RWPE1 (cell line): Measurements from ENCODE around the gene C1orf74.

Source experiments
- CTCF ChIA-PET: fragments of 350-600 bp; sonication (Branson Sonifier 250); formaldehyde crosslinking; extraction: SDS; loops from one replicate; lab custom pipeline; 2021; lab: Yijun Ruan, JAX
- POLR2A ChIA-PET: fragments of 400-600 bp; formaldehyde crosslinking; extraction: SDS; loops from one replicate; lab custom pipeline; 2020; ENCODE audit warnings: antibody characterized with exemption; ENCODE audit not compliant: low non-redundant PET; lab: Yijun Ruan, JAX
- DNase-seq: peaks from one replicate; pipeline ENCODE4 v3.0.0; 2012; ENCODE audit warnings: low spot score
- H3K27ac ChIP-seq: fragments of 450-650 bp; 2 replicates; pipeline ENCODE4 v1.5.1; 2017
- CTCF ChIP-seq: fragments of 450-650 bp; conservative IDR thresholded peaks from 2 replicates; pipeline ENCODE4 v1.5.1; 2017; ENCODE audit warnings: low read depth, mild to moderate bottlenecking

C1orf74 gene

GRCh38 chr1:209784265-209785169 is at the start of gene C1orf74:
TSS of gene C1orf74 (minus strand) at chr1:209784559. CDS start at chr1:209783634, 925 bp downstream.
- ChIA-PET POLR2A (interaction anchor here (0.5 to 0.6 kb wide), 2 partner anchors 21 to 184 kb away, joined by 3 read pairs; partner anchors contain the start of gene IRF6), CTCF (interaction anchor here (0.7 to 1.1 kb wide), 2 partner anchors 36 to 66 kb away, joined by 3 read pairs; no protein-coding TSS in a partner anchor)
- TF ChIP-seq CTCF, result no peak
- peak; percentile 99 for DNase-seq
- H3K27ac ChIP-seq, result peak within 1 kb of the TSS; percentile 78

- H3K27ac ChIP-seq, result no peak overlapping the region
- ChIA-PET CTCF (no interaction called here), POLR2A (no interaction called here)
- no peak for TF ChIP-seq CTCF
- DNase-seq, result no peak
Measured at GRCh38 chr1:209831615-209832014, 47.3 kb upstream of the C1orf74 start.

- CTCF ChIA-PET, result no interaction called here
- no peak for TF ChIP-seq CTCF
- H3K27ac ChIP-seq, result no peak overlapping the region
- no peak for DNase-seq
- POLR2A ChIA-PET, result no interaction called here
Measured at GRCh38 chr1:209830722-209831121, 46.4 kb upstream of the C1orf74 start.

GRCh38 chr1:209829716-209830115 is 45.4 kb upstream of the C1orf74 start:
- CTCF ChIA-PET, result no interaction called here
- no peak for DNase-seq

GRCh38 chr1:209827384-209828262 is 43.3 kb upstream of the C1orf74 start, which contains the start of gene UTP25:
TSS of gene UTP25 (plus strand) at chr1:209827972. CDS start at chr1:209828064, 92 bp downstream.
- peak within 1 kb of the TSS; percentile 72 for H3K27ac ChIP-seq
- DNase-seq, result peak; percentile 83
- peak; percentile 79 for TF ChIP-seq CTCF
- CTCF ChIA-PET, result interaction anchor here (0.5 to 1.8 kb wide), 11 partner anchors 8 to 1017 kb away, joined by 3 to 5 read pairs (median 4); no protein-coding TSS in a partner anchor
- POLR2A ChIA-PET, result interaction anchor here (1.0 kb wide), 1 partner anchor 11 kb away, joined by 6 read pairs; no protein-coding TSS in a partner anchor

More at GRCh38 chr1:209829716-209830115, 45.4 kb upstream of the C1orf74 start:
- no peak for TF ChIP-seq CTCF
- POLR2A ChIA-PET, result no interaction called here
- H3K27ac ChIP-seq, result no peak overlapping the region
